ENCODE measurements around the gene SLCO3A1. TPM values are rescaled to one million over a fixed set of nuclear protein-coding genes. Genes with fewer than 3 reads are reported as not detected.

SLCO3A1 gene
- 34.2 TPM for total RNA-seq

DNA sequence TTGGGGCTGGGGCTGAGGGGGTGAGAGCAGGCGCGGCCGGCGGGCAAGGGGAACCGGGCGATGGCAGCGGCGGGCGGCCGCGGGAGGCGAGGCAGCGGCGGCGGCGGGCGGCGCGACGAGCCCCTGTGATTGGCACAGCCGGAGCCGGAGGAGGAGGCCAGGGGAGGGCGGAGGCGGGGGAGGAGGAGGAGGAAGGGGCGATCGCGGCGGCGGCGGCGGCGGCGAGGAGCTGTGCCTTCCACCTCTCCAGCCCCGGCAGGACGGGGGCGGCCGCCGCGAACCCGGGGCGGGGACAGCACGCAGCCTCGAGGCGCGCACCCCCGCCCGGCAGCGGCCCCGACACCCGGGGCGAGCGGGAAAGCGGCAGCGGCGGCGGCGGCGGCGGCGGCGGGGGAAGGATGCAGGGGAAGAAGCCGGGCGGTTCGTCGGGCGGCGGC lies at the start of gene SLCO3A1:
Gene SLCO3A1, plus strand, starts transcription at position 198 of the 437 bp plus-strand sequence.
- DNase-seq (ENCODE audit: low spot score) = peak; percentile 69

DNA sequence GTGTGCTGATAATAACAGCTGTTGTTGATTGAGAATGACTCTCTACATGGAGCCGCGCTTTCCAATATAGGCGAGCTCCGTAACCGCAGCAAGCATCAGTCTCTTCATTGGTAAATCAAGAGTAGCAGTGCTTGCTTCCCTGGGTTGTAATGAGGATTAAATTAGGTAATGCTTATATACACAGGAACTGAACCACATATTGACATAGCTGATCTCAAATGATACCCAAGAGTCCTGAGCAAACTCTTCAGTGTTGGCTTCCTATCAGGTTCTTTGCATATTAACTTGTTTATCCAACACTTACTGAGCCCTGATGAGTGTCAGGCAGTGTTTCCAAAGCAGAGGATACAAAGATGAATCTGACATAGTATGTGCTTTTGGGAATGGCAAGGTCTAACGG lies 46.4 kb upstream of the SLCO3A1 start:
- no peak for DNase-seq (ENCODE audit: low spot score)

DNA sequence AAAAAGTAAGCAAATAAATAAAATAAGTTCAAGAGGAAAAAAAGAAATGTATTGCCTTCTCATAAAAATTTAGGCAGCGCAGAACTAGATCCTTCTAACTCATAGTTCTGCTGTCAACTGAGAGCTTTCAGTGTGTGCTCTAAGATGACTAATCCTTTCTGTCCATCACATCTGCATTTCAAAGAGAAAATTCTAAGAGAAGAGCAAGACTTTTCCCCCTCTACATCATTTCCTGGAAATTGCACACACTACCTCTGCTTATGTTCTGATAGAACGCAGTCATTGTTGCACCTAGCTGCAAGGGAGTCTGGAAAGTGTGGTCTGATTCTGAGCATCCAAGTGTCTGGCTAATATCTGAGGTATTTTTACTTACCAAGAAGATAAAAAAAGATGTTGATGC lies 39.6 kb upstream of the SLCO3A1 start:
- no peak for DNase-seq (ENCODE audit: low spot score)

DNA sequence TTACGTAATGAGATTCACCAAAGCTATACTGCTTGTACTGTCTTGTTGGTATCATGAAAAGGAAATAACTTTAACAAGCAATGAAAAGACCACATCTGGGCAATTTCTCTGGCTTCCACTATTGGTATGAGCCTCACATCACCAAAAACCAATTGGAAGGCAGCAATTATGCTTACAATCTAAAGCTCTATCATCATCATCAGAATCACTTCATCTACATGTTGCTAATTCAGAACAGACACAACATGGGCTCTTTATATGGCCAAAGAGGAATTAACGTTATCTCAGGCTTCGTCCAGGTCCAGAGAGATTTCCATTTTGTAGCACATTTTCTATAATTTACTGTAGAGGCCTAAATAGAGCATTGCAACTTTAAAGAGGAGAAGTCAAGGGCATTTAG lies 36.6 kb upstream of the SLCO3A1 start:
- no peak for DNase-seq (ENCODE audit: low spot score)

DNA sequence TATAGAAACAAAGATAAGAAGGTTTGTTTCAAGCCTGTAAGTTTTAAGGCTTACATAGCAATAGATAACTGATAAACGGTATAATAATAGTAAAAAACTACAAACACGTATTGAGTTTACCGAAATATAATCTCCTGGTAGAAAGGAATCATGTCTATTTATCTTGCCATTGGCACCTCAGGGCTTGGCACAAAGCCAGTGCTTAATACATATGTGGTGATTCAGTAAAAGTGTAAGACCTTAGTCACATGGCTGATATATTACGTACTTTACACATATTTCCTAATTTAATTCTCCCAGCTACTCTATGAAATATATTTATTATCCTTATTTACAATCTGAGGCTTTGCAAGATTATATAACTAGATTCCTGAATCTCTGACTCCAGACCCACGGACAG lies 32.0 kb upstream of the SLCO3A1 start:
- DNase-seq (ENCODE audit: low spot score) = no peak

DNA sequence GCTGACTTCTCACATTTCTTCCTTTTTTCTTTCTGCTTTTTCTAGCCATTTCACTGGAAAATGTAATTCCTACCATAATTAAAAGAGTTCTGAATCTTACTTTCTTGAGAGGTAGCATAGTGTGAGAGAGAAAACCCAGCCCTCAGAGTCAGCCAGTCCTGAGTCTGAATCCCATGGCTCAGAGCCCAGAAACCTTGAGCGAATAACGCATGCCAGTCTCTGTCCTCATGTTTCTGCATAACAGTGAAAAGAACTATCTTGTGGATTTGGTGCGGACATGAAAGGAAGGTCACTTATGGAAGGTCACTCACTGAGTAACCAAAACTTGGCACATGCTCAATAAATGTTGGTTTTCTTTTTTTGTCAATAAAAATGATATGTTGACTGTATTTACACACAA lies 29.3 kb upstream of the SLCO3A1 start:
- DNase-seq (ENCODE audit: low spot score) = peak; percentile 16

DNA sequence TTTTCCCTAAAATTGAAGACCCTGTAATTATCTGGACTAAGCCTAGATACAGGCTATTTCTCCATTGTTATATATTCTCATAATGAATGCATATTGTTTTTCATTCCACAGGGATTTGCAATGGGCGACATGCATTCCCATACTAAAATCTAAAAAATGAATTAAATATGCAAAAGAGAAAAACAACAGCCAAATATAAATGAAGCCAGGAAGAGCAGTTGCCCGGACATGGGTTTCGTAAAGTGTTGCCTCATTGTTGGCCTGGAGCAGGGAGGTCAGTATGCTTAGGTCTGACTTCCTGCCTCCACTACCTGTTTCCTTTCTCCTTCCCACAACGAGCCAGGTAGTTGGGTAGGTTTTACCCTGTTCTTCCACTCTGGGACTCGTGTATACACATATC lies 27.1 kb upstream of the SLCO3A1 start:
- DNase-seq (ENCODE audit: low spot score) = no peak

DNA sequence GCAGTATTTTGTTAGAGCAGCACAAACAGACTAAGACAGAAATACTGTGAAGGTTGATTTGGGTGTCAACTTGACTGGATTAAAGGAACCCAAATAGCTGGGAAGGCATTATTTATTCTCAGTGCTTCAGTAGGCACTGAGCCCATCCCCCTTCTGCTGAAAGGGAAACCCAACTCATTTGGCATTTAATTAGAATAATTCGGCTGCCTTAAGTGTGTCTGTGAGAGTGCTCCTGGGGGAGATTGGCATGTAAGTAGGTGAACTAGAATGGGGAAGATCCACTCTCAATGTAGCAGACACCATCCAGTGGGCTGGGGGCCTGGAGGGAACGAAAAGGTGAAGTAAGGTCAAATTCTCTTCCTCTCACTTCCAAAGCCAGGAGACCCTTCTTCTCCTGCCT lies 20.5 kb upstream of the SLCO3A1 start:
- DNase-seq (ENCODE audit: low spot score) = no peak

DNA sequence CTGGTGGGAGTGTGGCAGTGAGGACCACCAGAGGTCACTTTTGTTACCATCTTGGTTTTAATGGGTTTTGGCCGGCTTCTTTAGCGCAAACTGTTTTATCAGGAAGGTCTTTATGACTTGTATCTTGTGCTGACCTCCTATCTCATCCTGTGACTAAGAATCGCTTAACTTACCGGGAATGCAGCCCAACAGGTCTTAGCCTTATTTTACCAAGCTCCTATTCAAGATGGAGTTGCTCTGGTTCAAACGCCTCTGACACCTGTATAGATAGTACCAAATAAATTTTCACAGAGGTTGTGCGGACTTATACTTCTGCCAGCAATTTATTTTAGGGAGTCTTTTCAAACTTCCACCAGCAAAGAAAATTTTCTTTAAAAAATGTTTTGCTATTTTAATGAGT lies 13.6 kb upstream of the SLCO3A1 start:
- no peak for DNase-seq (ENCODE audit: low spot score)

DNA sequence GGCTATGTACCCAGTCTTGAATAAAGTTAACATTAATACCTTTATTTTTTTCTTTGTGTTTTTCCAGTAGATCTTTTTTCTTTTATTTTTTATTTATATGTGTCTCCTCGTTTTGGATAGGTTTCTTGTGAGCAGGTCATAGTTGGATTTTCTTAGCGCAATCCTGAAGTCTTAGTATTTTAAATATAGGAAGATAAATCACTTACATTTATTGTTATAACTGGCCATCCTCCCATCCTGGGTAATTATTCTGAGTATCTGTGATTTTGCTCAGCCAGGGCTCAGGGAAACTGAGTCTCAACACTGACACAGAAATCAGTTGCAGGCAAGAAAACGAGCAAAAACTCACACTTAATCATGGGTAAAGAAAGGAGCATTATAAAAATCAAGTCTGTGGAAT lies 11.6 kb upstream of the SLCO3A1 start:
- no peak for DNase-seq (ENCODE audit: low spot score)

DNA sequence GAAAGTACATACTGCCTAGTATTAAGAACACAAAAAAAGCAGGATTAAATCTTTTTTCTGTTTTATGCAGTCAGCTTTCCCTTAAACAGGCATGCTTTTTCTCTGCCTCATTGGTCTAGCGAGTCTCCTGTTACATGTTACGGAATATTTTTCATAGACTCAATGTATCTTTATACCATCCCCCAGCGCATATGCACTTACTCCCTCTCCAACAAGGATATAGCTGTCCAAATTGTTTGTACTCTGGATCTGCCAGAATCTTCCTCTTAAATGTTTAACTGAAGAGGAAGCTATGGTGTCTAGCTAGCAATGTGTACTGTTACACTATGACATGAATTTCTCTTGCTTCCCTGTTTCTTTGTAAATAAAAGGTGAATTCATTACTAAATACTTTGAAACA lies 9.2 kb upstream of the SLCO3A1 start:
- no peak for DNase-seq (ENCODE audit: low spot score)

DNA sequence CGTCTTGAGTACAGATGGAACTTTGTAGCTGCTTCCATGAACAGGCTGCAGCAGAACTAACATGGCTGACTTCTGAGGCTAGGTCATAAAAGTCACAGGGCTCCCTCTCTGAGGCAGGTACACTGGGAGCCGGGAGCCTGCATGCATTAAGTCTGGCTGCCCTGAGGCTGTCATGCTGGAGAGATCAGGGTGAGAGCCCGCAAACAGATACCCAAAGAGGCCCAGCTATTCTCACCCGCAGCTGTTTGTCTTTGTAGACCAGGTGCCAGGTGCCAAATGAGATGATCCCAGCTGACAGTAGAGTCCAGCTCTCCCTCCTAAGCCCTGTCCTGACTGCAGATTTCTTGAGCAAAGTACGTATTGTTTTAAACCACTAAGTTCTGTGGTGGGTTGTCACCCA lies 8.6 kb upstream of the SLCO3A1 start:
- no peak for DNase-seq (ENCODE audit: low spot score)

DNA sequence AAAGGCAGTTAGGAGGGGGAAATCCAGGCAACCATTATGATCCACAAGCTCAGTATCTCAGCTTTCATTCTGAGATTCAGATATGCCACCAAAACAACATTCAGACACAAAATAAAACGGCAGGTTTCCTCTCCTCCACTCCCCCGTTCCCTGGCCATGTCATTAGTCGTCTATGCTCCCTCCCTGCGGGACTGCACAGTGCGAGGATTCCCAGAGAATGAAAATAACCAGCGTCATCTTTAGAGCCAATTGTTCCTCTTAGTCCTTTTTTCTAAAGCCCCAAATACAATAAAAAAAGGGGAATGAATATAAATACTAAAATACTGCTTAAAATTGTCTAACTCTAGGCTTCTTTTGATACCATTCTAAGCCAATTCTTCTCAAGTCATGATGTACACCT lies 7.8 kb upstream of the SLCO3A1 start:
- DNase-seq (ENCODE audit: low spot score) = no peak

DNA sequence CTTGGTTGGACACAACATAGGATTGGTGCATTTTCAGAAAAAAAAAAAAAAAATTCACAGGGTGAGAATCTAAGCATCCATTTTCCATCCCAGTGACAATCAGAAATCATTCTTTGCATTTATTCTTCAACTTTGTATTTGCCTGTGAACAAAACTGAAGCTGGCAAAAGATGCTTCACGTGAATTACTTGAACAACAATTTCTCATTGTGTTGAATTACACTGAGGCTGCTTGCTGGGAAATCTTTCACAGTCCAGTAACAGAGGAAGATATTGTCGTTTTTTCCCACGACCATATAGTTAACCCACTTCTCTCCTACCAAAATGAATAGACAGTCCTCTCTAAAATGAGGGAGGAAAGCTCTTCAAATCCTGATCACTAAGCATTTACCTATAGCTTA lies 4.3 kb upstream of the SLCO3A1 start:
- DNase-seq (ENCODE audit: low spot score) = no peak

DNA sequence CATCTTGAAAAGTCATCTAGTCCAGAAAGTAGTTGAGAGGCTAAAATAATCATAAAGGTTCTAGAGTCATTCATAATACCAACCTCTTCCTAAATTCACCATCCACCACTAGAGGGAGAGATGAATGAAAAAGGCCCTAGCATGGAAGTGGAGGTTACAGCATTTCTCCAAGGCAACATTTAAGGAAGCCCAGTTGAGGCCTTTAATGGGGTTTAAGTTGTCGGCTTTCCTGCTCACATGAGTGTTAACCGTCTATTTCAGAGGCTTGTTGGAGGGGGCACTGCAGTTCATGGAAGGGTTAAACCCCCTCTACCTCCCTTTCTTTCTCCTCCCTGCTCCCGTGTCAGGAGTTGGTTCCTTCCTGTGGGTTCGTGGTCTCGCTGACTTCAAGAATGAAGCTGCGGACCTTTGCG lies 3.8 kb upstream of the SLCO3A1 start:
- DNase-seq (ENCODE audit: low spot score) = no peak

DNA sequence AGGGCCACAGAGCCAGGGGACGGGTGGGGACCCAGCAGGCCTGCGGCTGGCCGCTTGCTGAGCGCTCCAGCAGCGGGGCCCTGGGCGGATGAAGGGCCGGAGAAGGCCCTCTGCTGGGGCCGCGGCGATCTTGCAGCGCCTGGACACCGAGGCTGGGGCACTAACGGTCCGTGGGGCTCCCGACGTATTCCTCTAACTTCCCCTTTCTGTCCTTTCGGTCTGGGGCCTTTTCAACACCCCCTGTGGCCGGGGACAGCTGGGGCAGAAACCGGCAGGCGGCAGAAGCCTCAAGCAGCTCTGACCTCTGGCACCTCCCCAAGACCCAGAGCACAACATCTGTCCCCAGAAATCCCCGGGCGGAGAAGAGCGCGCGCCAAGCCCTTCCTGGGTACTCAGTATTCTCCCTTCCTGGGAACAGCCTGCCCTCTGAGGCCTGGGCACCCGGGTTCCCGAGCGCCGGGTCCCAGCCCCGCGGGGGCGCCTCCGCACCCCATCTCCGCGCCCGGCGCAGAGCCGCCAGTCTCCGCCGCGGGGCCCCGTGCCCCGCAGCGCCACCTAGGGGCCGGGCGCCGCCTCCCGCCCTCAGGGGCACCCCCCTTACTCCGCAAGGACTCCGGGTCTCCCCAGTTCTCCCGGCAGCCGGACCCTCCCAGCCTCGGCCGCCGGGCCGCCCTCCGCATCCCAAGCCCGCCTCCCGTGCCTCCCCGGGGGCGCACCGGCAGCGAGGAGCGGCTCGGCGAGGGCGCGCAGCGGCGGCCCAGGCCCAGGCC lies 582 bp upstream of the SLCO3A1 start:
- DNase-seq (ENCODE audit: low spot score) = peak; percentile 73

DNA sequence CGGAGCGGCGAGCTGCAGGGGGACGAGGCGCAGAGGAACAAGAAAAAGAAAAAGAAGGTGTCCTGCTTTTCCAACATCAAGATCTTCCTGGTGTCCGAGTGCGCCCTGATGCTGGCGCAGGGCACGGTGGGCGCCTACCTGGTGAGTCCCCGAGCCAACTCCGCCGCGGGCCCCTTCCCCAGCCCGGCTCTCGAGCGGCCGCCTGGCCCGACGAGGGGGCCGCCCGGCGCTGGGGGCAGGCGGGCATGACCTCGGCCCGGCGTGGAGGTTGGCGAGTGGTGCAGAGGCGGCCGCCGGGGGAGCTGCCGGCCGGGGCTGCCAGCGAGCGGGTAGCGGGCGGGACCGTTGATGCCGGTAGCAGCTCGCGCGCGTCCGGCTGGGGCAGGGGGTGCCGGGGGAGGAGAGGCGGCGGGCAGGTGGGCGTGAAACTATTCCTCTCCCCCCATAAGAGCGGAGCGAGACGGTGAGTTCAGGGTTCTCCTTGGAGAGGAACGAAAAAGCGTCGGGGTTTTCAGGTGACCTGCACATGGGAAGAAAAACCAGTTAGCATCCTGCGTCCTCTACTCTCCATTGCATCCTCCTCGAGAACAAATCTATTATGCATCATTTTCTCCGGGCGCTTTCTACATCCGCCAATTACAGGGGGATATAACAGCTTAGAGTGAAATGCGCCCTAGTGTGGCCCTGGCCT lies 585 bp downstream of the SLCO3A1 start:
- peak; percentile 29 for DNase-seq (ENCODE audit: low spot score)

DNA sequence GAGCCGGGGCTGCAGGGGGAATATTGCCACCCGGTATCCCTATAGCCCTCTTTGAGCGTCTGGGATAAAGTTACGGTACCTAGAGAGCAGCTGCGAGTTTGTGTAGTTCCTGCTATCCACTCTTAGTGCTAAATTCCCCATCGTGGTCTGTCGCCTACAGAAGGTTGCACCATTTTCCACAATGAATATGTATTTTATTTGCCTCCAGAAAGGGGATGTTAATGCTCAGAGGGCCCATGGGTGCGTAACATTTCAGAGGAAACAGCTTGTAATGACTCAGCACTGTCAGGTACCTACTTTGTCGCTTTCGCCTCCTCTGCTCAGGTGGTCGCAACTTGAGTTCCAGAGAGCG lies 1.1 kb downstream of the SLCO3A1 start:
- DNase-seq (ENCODE audit: low spot score) = no peak

DNA sequence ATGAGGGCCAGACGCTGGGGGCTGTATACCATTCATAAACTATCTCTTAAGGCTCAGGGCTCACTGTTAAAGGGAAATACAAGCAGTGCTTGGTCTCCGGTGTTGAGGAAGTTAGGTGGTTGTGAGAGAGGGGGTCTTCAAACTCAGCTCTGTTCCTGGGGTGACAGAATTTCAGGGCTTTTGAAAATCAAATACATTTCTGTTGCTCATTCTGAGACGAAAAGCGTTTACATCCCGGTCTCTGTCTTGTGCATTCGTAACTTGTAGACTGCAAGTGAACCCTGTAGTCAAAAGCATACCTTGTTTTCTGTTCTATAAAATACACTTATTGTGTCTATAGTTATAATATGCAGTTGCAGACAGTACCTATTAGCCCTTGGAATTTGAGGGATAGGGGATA lies 1.7 kb downstream of the SLCO3A1 start:
- DNase-seq (ENCODE audit: low spot score) = no peak

DNA sequence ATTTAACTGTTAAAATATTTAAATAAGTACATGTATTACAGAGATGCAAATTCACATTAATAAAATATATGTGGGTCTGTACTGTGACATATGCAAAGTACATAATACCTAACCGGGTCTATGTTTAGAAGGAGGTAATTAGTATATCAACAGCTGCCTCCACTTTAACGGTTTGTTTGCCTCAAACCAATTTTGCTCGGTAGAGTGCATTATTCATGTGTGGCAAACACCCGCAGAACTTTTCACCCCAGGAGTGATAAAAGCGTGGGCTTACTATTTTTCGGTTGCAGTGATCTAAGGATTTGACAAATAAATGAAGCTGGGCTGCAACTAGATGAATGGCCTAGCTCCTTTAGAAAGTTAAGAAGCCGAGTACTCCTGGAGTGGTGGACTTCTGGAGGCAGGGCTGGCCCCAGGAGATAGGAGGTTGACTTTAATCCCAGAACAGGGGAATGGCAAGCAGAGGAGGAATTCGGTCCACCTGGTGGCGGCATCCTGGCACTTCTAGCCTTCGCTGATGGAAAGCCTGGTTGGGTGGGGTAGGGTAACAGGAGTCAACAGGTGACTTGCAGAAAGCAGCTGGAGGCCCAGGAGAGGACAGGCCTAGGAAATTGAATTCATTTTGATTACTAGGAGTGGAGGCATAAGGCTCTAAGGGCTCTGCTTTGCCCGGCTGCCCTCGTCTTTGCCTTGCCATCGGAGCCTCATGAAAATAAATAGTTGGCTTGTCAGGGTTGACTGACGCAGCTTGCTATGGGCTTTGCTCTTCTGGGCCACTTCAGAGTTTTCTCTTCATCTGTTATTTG lies 2.4 kb downstream of the SLCO3A1 start:
- DNase-seq (ENCODE audit: low spot score) = no peak

DNA sequence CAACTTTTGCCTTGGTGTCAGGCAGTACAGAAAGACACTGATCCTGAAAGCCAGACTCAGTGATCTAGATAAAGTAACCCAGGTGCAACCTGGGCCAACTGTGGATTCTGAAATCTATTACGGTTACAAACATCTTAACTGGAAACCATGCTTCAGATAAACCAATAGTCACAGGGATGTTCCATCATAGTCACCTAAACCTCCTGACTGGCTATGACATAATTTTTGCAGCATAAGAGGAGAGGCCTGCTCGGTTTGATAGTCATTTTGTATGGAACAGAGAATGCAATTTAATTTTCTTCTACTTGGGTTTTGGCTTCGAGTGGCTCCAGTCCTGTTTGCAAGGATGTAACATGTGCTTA lies 3.7 kb downstream of the SLCO3A1 start:
- DNase-seq (ENCODE audit: low spot score) = no peak

DNA sequence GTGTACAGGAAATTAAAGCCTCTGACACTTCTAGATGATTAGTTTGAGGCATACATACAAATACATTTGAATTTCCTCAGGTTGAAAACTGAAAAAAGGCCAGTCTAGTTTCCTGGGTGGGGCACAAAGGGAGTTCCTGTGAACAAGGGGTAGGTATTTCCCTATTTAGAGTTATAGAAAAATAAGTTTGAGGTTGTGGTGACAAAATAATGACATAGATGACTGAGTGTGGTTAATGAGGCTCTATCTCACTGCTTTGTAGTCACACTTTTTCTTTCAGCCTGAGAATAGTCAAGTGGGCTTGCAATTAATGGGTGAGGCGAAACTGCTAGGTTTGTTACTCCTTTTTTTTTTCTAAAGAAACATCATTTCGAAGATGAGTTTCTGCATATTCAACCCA lies 4.3 kb downstream of the SLCO3A1 start:
- DNase-seq (ENCODE audit: low spot score) = no peak

DNA sequence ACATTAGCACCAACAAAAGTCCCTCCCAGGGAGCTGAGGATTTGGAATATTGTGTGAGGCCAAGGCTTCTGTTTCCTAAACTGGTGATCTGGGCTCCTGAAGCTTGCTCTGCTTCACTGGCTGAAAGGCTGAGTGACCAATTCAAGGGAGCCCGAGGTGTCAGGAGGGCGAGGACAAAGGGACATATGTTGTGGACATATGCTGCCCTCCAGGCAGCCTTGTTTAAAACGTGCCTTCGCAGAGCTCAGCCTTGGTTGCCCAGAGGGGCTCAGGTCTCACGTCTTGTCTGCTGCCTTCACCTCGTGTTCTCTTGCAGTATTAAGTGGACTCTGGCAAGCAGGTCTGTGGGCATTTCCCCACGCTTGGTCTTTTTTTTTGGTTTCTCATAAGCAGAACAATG lies 7.0 kb downstream of the SLCO3A1 start:
- DNase-seq (ENCODE audit: low spot score) = no peak
